HG02884 (cell line): Measurements from ENCODE around the gene SLC35G4.
"Not testable (repeated sequence)": the region's sequence is repeated elsewhere in the genome, so short reads cannot be mapped to it uniquely, and the experiment has no call there.

ENCODE experiments used
- ATAC-seq: cut with Tn5 transposase; IDR thresholded peaks from one replicate; pipeline ENCODE4 v1.9.1; 2021; ENCODE audit warnings: mild to moderate bottlenecking, moderate library complexity; ENCODE audit not compliant: unreplicated experiment

Gene SLC35G4

DNA sequence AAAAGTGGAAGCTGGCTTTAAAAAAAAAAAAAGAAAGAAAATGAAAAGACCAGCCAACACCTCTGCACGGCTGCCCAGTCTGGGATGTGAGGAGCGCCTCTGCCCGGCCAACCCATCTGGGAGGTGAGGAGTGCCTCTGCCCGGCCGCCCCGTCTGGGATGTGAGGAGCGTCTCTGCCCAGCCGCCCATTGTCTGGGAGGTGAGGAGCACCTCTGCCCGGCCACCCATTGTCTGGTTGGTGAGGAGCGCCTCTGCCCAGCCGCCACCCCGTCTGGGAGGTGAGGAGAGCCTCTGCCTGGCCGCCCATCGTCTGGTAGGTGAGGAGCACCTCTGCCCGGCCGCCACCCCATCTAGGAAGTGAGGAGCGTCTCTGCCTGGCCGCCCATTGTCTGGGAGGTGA, 3.7 kb downstream of the SLC35G4 start:
- not testable (repeated sequence) for ATAC-seq

GRCh38 chr18:11613611-11614010, 4.2 kb downstream of the SLC35G4 start:
- not testable (repeated sequence) for ATAC-seq

DNA sequence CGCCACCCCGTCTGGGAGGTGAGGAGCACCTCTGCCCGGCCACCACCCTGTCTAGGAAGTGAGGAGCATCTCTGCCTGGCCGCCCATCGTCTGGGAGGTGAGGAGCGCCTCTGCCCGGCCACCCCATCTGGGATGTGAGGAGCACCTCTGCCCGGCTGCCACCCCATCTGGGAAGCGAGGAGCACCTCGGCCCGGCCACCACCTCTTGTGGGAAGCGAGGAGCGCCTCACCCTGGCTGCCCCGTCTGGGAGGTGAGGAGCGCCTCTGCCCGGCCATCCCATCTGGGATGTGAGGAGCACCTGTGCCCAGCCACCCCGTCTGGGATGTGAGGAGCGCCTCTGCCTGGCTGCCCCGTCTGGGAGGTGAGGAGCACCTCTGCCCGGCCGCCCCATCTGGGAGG, 4.6 kb downstream of the SLC35G4 start:
- not testable (repeated sequence) for ATAC-seq

DNA sequence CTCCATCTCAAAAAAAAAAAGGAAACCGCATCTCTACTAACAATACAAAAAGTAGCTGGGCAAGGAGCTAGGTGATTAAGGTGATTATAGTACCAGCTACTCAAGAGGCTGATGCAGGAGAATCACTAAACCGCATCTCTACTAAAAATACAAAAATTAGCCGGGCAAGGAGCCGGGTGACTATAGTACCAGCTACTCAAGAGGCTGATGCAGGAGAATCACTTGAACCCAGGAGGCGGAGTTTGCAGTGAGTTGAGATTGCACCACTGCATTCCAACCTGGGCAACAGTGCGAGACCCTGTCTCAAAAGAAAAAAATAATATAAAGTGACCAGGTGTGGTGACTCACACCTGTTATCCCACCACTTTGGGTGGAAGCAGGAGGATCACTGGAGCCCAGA, 5.6 kb downstream of the SLC35G4 start:
- not testable (repeated sequence) for ATAC-seq

- ATAC-seq: not testable (repeated sequence)
Measured at GRCh38 chr18:11647310-11647709, 37.9 kb downstream of the SLC35G4 start.

DNA sequence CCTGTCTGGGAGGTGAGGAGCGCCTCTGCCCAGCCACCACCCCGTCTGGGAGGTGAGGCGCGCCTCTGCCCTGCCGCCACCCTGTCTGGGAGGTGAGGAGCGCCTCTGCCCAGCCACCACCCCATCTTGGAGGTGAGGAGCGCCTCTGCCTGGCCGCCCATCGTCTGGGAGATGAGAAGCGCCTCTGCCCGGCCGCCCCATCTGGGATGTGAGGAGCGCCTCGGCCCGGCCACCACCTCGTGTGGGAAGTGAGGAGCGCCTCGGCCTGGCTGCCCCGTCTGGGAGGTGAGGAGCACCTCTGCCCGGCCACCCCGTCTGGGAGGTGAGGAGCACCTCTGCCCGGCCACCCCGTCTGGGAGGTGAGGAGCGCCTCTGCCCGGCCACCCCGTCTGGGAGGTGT, 38.4 kb downstream of the SLC35G4 start:
- ATAC-seq: not testable (repeated sequence)

GRCh38 chr18:11649839-11650238, 40.4 kb downstream of the SLC35G4 start:
- ATAC-seq: no peak

GRCh38 chr18:11651899-11652298, 42.5 kb downstream of the SLC35G4 start:
- ATAC-seq: no peak

- ATAC-seq: no peak
Measured at GRCh38 chr18:11653521-11653920, 44.1 kb downstream of the SLC35G4 start.

GRCh38 chr18:11654736-11655605, 45.6 kb downstream of the SLC35G4 start:
- no peak for ATAC-seq

GRCh38 chr18:11655606-11655932, 46.2 kb downstream of the SLC35G4 start:
- ATAC-seq: no peak

GRCh38 chr18:11657152-11657551, 47.8 kb downstream of the SLC35G4 start:
- ATAC-seq: no peak

DNA sequence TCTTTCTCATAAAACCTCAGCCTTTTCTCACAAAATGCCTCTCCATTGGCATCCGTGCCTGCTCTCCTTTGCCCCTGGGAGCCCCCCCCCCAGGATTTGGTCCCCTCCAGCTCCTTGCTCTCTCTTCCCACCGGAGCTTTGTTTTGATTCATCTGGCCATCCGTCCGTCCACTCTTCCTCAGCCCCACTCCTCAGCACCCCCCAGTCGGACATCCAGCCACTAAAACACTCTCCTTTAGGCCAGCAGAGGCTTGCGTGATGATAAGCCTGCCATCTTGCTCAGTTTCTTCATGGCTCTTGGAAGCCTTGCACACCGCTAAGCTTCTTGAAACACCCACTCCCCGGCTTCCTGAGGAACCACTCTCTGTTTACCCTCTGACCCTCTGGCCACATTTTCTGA, 48.2 kb downstream of the SLC35G4 start:
- ATAC-seq: no peak

DNA sequence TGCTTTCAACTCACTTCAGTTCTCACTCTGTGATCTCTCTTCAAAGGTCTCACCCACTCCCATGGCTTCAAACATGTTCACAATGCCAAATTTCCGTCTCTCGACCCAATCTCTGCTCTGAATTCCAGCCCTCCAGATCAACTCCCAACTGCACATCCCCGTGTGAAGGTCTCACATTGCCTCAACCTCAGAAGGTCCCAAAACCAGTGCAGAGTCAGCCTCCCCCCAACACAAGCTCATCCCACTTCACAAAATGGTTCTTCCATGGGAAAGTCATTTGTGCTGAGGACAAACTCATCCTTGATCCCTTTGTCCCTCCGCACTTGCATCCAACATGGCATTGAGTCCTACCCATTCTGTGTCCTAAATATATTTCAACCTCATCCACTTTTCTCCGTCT, 48.6 kb downstream of the SLC35G4 start:
- no peak for ATAC-seq

- ATAC-seq: no peak
Measured at GRCh38 chr18:11658989-11659388, 49.6 kb downstream of the SLC35G4 start.
